Smooth muscle cell (in vitro differentiated cells): ENCODE results near the gene CTU2. TPM values are rescaled to one million over a fixed set of nuclear protein-coding genes. Genes with fewer than 3 reads are reported as not detected.

Experiments
- DNase-seq: peaks from one replicate; lab custom pipeline; 2025; ENCODE audit not compliant: unreplicated experiment; lab: John Stamatoyannopoulos, UW
- H2AFZ ChIP-seq: fragments of 200-600 bp; sonication (generic); 2 replicates; pipeline ENCODE4 v1.6.0; 2016; ENCODE audit warnings: antibody characterized with exemption, low read depth, mild to moderate bottlenecking
- H3F3A ChIP-seq: fragments of 200-600 bp; sonication (generic); 2 replicates; pipeline ENCODE4 v1.6.0; 2017; ENCODE audit warnings: antibody characterized with exemption, low read depth
- H3K27ac ChIP-seq: fragments of 200-600 bp; sonication (generic); 2 replicates; pipeline ENCODE4 v1.5.1; 2016; ENCODE audit warnings: low read depth, mild to moderate bottlenecking
- H3K27me3 ChIP-seq: fragments of 200-600 bp; sonication (generic); 2 replicates; pipeline ENCODE4 v1.6.1; 2016; ENCODE audit warnings: low read depth, mild to moderate bottlenecking
- H3K36me3 ChIP-seq: fragments of 200-600 bp; sonication (generic); 2 replicates; pipeline ENCODE4 v1.5.1; 2016; ENCODE audit warnings: low read depth
- H3K4me1 ChIP-seq: fragments of 200-600 bp; sonication (generic); 2 replicates; pipeline ENCODE4 v1.5.1; 2016; ENCODE audit warnings: low read depth
- H3K4me2 ChIP-seq: fragments of 200-600 bp; sonication (generic); 2 replicates; pipeline ENCODE4 v1.6.0; 2016; ENCODE audit warnings: mild to moderate bottlenecking
- H3K4me3 ChIP-seq: fragments of 200-600 bp; sonication (generic); 2 replicates; pipeline ENCODE4 v1.5.1; 2016; ENCODE audit warnings: mild to moderate bottlenecking
- H3K79me2 ChIP-seq: fragments of 200-600 bp; sonication (generic); 2 replicates; pipeline ENCODE4 v1.6.0; 2016; ENCODE audit warnings: low read depth, mild to moderate bottlenecking
- H3K9ac ChIP-seq: fragments of 200-600 bp; sonication (generic); 2 replicates; pipeline ENCODE4 v1.6.0; 2016; ENCODE audit warnings: low read depth
- H3K9me3 ChIP-seq: fragments of 200-600 bp; sonication (generic); replicated peaks from 2 replicates; pipeline ENCODE4 v1.5.1; 2016; ENCODE audit warnings: low read depth
- H4K20me1 ChIP-seq: fragments of 200-600 bp; sonication (generic); 2 replicates; pipeline ENCODE4 v1.6.0; 2016; ENCODE audit warnings: low read depth
- CTCF ChIP-seq: fragments of 200-600 bp; sonication (generic); IDR thresholded peaks from 2 replicates; pipeline ENCODE4 v1.5.1; 2017; ENCODE audit warnings: borderline replicate concordance, mild to moderate bottlenecking, antibody characterized with exemption; ENCODE audit not compliant: insufficient read depth, poor library complexity, severe bottlenecking
- WGBS: methylation state at CpG from one replicate; pipeline ENCODE4 v1.1.7; 2016; ENCODE audit warnings: low lambda C conversion rate; 5-methylcytosine and 5-hydroxymethylcytosine counted together
- polyA plus RNA-seq: library from polyadenylated mRNA; unstranded; fragments of >200 nt; fragmentation: Nextera tagmentation; extraction: Ambion mirVana; gene quantifications from 2 replicates; pipeline ENCODE4 v1.2.1, GENCODE V29; 2016
- total RNA-seq: library from RNA; depleted of rRNA; stranded (reverse); fragments of >200 nt; gene quantifications from 2 replicates; pipeline ENCODE4 v1.2.3, GENCODE V29; 2014

The CTU2 gene
- total and polyA plus RNA-seq, 2 experiments from 2014 or later, result 5.8 to 21.3 TPM

DNA sequence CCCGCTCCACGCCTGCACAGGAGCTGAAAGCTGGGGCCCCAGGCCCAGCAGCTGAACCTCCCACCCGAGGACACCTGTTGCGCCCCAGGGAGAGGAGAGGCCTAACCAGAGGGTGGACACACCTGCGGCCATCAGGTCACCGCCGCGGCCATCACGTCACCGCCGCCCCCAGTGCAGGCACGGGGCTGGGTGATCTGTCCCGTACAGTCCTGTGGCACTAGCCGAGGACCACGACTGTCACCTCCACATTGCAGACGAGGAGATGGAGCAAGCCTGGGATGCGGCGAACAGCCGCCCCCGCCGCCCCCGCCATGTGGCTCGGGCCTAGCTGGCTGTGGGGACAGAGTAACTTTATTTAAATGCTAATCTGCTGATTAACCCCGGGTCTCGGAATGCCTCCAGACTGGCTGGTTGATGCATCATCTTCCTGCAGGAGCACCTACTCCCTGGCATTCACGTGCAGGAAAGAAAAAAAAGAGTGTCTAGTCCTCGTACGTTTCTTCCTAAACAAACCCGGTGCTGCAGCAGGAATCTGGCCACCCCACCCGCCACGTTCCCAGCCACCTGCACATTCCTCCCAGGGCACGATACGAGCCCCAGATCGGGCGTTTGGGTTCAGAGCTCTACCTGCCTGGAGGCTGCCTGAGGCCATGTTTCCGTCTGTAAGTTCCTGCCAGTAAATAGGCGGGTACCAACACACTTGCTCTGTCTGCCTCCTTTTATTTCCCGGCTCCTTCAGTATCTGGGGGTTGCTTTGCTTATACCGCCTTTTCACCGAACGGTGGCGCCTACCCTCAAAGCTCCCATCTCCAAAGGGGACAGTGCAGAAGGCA, 48.8 kb downstream of the CTU2 start:
- DNase-seq, result no peak
- Histone ChIP-seq H3K27ac (peak overlapping the region; percentile 6), H3K9ac (no peak overlapping the region), H3K27me3 (no peaks in the 10 kb centered on the region), H4K20me1 (peaks cover 96% of the 10 kb centered on the region), H3K9me3 (no peaks in the 10 kb centered on the region), H3K4me3 (no peak overlapping the region), H2AFZ (no peak overlapping the region), H3K4me1 (peaks cover 20% of the 10 kb centered on the region), H3K36me3 (no peaks in the 10 kb centered on the region), H3F3A (no peaks in the 10 kb centered on the region), H3K79me2 (peaks cover 60% of the 10 kb centered on the region), H3K4me2 (peak overlapping the region; percentile 10)
- TF ChIP-seq CTCF, result peak; percentile 25
- 62% methylated on average over 42 of the region's 42 CpGs for WGBS

GRCh38 chr16:88755745-88756443, 49.6 kb downstream of the CTU2 start:
- Histone ChIP-seq H3K9me3 (no peaks in the 10 kb centered on the region), H3K4me1 (peaks cover 20% of the 10 kb centered on the region), H3K79me2 (peaks cover 60% of the 10 kb centered on the region), H3F3A (no peaks in the 10 kb centered on the region), H3K9ac (no peak overlapping the region), H2AFZ (no peak overlapping the region), H3K4me3 (no peak overlapping the region), H3K4me2 (peak overlapping the region; percentile 10), H3K27ac (no peak overlapping the region), H4K20me1 (peaks cover 95% of the 10 kb centered on the region), H3K27me3 (no peaks in the 10 kb centered on the region), H3K36me3 (no peaks in the 10 kb centered on the region)
- no peak for DNase-seq
- TF ChIP-seq CTCF, result no peak
- 88% methylated on average over 20 of the region's 23 CpGs for WGBS

DNA sequence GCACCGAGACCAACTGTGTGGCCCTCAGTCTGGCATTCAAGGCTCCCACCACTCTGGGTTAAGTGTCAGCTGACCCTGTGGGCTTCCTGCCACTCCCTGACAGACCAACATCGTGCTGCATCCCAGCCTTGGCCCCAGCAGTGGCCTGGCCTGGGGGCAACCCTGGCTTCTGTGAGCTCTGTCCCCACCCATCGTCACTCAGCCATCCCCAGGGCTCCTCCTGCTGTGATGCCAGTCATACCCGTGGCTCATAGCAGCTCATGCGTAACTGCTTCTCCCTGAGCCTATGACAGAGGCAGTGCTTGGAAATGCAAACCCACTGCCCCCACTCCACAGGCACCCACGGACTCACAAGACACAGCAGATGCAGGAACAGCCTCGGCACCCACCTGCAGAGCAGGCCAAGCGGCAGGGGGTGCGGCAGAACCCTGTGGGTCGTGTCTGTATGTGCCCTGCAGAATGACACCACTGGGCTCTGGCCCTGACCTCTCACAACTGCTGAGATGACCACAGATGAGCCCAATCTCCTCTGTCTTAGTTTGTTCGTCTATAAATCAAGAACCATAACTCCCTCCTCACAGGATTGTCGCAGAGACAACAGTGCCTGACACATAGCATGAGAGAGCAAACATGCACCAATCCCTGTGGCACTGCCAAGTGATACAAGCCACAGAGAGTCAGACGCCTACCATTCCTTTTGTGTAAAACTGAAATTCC, 52.1 kb downstream of the CTU2 start:
- no peaks in the 10 kb centered on the region for H3K36me3 ChIP-seq
- peak overlapping the region; percentile 45 for H3K4me2 ChIP-seq
- peaks cover 20% of the 10 kb centered on the region for H3K4me1 ChIP-seq
- DNase-seq, result no peak
- H3K27ac ChIP-seq, result peak overlapping the region; percentile 24
- peaks cover 68% of the 10 kb centered on the region for H3K79me2 ChIP-seq
- H3K9me3 ChIP-seq, result no peaks in the 10 kb centered on the region
- TF ChIP-seq CTCF, result no peak
- H4K20me1 ChIP-seq, result peaks cover 98% of the 10 kb centered on the region
- H3K9ac ChIP-seq, result no peak overlapping the region
- 85% methylated on average over 13 of the region's 13 CpGs for WGBS
- no peak overlapping the region for H2AFZ ChIP-seq
- no peak overlapping the region for H3K4me3 ChIP-seq
- no peaks in the 10 kb centered on the region for H3K27me3 ChIP-seq
- no peaks in the 10 kb centered on the region for H3F3A ChIP-seq
